Activated CD4-positive, alpha-beta T cell treated with anti-CD3 and anti-CD28 coated beads, Interleukin-2, amount 10 ng/mL, durations not matched to agents 24 days and 14 days (primary cell): ENCODE results near the gene AMMECR1L. TPM values are rescaled to one million over a fixed set of nuclear protein-coding genes. Genes with fewer than 3 reads are reported as not detected.
A peak's percentile ranks its signal among the peaks of the same experiment; 100 is the strongest.

Source experiments
- DNase-seq: peaks from one replicate; pipeline ENCODE4 v3.0.0; 2022
- H3K27ac Mint-ChIP-seq: one replicate; pipeline ENCODE4 v1.8.0; 2022; ENCODE audit warnings: mild to moderate bottlenecking, mixed read lengths
- H3K27me3 Mint-ChIP-seq: one replicate; pipeline ENCODE4 v1.8.0; 2022; ENCODE audit warnings: mixed read lengths
- H3K36me3 Mint-ChIP-seq: one replicate; pipeline ENCODE4 v1.8.0; 2022; ENCODE audit warnings: low read depth, mild to moderate bottlenecking, mixed read lengths
- H3K4me1 Mint-ChIP-seq: one replicate; pipeline ENCODE4 v1.8.0; 2021; ENCODE audit warnings: mixed read lengths
- H3K4me3 Mint-ChIP-seq: one replicate; pipeline ENCODE4 v1.8.0; 2022; ENCODE audit warnings: mild to moderate bottlenecking, moderate library complexity, mixed read lengths
- H3K9me3 Mint-ChIP-seq: one replicate; pipeline ENCODE4 v1.8.0; 2021; ENCODE audit warnings: mixed read lengths
- intact Hi-C: fragments of 100-400 bp; cut with micrococcal nuclease; formaldehyde crosslinking; loops from one replicate; pipeline ENCODE4 v1.15.1; 2023
- total RNA-seq: library from RNA; stranded (reverse); gene quantifications from 2 replicates; pipeline ENCODE4 v1.2.3, GENCODE V29; 2022

Gene AMMECR1L
- total RNA-seq, 1 donor from 2014 or later, result 20.2 TPM

DNA sequence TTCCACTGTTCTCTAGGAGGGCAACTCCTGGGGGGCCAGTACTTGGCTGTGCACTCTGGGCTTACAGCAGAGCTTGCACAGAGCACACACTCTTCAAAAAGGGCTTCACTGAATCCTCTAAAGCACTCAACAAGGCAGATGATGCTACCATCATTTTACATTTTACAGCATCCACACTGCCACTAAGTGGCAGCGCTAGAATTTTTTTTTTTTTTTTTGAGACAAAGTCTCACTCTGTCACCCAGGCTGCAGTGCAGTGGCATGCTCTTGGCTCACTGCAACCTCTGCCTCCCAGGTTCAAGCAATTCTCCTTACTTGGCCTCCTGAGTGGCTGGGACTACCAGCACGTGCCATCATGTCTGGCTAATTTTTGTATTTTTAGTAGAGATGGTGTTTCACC lies 8.6 kb downstream of the AMMECR1L start:
- Mint-ChIP-seq H3K36me3 (peaks cover 39% of the 10 kb centered on the region), H3K27ac (no peak overlapping the region), H3K4me3 (no peak overlapping the region), H3K4me1 (peaks cover 38% of the 10 kb centered on the region), H3K9me3 (no peaks in the 10 kb centered on the region), H3K27me3 (no peaks in the 10 kb centered on the region)
- no peak for DNase-seq
- intact Hi-C loops, result no loop called here

DNA sequence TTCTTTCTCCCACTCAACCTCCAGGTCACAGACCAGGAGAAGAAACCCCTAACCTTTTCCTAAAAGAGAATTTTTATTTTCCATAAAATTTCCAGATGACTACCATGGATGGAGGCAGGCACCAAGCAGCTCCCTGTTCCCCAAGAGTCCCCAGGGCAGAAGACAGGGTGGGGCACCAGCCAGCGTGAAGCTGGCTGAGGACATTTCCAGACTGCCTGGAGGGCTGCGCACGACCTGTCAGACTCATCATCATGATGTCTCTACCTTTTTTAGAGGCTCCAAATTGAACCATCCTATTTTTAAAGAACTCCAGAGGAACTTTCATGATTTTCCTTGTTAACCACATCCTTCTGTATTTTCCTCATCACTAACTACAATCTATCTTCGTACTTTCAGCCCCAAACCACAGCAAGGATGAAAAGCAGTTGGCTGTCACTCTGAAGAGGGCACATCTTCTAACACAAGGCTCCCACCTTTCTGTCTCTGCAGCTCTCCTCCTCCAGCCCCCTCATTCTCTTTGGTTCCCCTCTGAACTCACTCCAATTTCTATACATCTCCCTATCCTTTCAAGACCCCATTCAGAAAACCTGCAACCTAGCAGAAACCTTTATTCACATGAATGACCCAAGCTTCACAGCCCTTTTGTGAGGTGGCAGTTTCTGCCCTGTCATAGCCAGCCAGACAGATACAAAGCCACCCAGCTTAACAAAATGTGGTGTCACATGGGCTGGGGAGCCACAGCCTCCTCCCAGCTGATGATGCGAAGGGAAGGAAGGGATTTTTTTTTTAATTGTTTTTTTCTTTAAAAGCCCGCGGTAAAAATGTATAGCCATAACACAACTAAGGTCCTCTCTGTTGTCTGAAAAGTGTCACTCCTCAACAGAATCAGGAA lies 11.1 kb downstream of the AMMECR1L start:
- Mint-ChIP-seq H3K36me3 (peaks cover 43% of the 10 kb centered on the region), H3K4me3 (peak overlapping the region; percentile 37), H3K27me3 (no peaks in the 10 kb centered on the region), H3K27ac (peak overlapping the region; percentile 79), H3K9me3 (no peaks in the 10 kb centered on the region), H3K4me1 (peaks cover 30% of the 10 kb centered on the region)
- peak; percentile 72 for DNase-seq
- intact Hi-C loops, result loop anchor here (2.0 kb wide), 1 partner anchor 14 kb away; no protein-coding TSS in a partner anchor

DNA sequence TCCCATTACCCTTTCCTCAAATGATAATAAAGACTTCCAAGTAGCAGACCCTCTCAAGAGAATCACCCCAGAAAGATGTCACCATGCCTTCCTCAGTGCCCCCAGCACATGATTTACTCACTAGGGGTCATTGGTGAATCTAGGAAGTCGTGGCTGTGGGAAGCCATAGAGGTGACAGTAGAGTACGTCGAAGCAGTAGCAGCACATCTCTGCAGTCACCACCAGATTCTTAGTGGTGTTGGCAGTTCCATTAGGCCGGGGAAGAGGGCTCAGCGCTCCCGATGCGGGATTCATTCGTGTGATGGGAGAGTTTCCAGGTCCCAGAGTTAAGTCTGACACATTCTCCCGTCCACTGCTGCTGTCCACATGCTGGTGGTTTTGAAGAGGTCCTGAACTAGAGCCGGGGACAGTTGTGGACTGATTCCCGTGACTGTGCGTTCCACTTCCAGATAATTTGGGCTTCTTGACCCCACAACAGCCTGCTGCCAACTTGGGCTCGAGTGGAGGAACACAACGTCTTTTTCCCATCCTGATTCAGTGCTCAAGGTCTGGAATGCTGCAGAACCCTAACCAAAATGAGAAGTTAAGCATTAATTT lies 12.0 kb downstream of the AMMECR1L start:
- H3K4me1 Mint-ChIP-seq, result peaks cover 23% of the 10 kb centered on the region
- H3K27me3 Mint-ChIP-seq, result no peaks in the 10 kb centered on the region
- no peaks in the 10 kb centered on the region for H3K9me3 Mint-ChIP-seq
- no peak for DNase-seq
- no peak overlapping the region for H3K27ac Mint-ChIP-seq
- H3K4me3 Mint-ChIP-seq, result no peak overlapping the region
- peaks cover 46% of the 10 kb centered on the region for H3K36me3 Mint-ChIP-seq
- intact Hi-C loops, result loop anchor here (2.0 kb wide), 1 partner anchor 13 kb away; no protein-coding TSS in a partner anchor

DNA sequence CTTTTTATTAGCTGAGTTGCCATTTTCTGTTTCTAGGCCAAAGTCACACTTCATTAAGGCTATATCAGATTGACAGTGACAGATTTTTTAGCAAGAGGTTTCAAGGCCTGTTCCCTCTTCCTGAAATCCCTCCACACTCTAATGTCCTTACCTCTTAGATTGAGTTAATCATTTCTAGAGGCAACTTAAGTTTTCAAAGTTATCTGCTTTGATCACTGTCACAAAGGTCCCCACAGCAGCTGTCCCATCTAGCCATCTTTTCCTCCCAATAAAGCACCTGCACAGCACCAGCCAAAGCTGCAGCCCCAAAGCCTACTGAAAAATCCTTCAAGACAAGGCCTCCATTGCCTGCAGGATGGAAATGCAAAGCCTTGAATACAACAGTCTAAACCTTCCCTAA lies 13.4 kb downstream of the AMMECR1L start:
- peaks cover 17% of the 10 kb centered on the region for H3K4me1 Mint-ChIP-seq
- no peak overlapping the region for H3K27ac Mint-ChIP-seq
- no peaks in the 10 kb centered on the region for H3K9me3 Mint-ChIP-seq
- H3K4me3 Mint-ChIP-seq, result no peak overlapping the region
- peaks cover 48% of the 10 kb centered on the region for H3K36me3 Mint-ChIP-seq
- no peak for DNase-seq
- no peaks in the 10 kb centered on the region for H3K27me3 Mint-ChIP-seq
- intact Hi-C loops, result no loop called here

DNA sequence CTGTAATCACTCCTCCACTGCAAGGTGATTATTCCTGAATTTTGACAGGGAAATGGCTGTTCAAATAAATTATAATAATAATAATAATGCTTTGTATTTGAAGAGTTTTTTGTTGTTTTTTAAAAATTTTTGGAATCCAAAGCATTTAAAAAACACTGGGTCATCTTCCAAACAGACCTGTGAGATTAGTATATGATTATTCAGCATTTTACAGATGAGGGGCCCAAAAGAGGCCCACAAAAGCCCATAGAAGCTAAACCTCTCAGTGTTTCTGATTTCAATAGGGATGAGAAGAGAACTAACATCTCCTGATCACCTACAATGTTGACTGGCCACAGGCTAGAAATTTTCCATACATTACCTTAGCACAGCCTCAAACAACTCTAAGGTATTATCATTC lies 19.8 kb downstream of the AMMECR1L start:
- Mint-ChIP-seq H3K9me3 (no peaks in the 10 kb centered on the region), H3K4me3 (no peak overlapping the region), H3K36me3 (peaks cover 71% of the 10 kb centered on the region), H3K4me1 (peaks cover 2% of the 10 kb centered on the region), H3K27ac (no peak overlapping the region), H3K27me3 (no peaks in the 10 kb centered on the region)
- intact Hi-C loops, result no loop called here
- no peak for DNase-seq

DNA sequence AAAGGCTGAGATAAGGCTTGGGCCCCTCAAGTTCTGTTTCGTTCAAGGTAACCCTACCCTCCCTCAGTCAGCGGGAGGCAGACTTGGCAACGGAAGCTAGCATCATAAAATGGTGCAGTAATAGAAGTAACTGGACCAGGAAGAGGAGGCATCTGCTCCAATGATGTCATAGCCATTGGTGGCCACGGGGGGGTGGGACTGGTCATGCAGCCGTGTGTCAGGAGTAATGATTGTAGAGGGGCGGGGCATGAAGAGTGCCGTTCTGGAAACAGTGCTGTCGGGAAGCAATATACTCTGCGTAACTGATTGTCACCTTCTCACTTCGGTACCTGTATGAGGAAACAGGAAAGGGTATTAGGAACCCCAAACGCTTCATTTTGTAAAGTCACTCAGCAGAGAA lies 20.9 kb downstream of the AMMECR1L start:
- no peaks in the 10 kb centered on the region for H3K27me3 Mint-ChIP-seq
- H3K36me3 Mint-ChIP-seq, result peaks cover 62% of the 10 kb centered on the region
- intact Hi-C loops, result no loop called here
- H3K27ac Mint-ChIP-seq, result no peak overlapping the region
- H3K9me3 Mint-ChIP-seq, result no peaks in the 10 kb centered on the region
- no peak for DNase-seq
- H3K4me3 Mint-ChIP-seq, result no peak overlapping the region
- peaks cover 2% of the 10 kb centered on the region for H3K4me1 Mint-ChIP-seq

DNA sequence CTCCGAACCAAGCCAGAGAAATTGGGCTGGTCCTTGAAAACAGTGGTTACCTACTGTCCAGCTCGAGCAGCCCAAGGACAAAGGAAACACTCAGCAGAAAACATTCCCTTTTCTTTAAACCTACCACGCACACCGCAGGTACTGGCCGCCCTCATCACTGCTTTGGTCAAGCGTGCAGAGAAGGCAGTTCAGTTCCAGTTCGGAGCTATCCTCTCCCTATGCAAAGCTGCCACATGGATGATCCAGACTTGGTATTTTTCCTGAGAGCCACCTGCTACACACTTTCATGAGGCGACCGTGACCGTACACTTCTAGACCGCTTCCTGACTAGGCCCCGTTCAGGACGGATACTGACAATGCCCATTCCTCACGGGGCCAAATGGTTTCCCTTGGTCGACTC lies 23.5 kb downstream of the AMMECR1L start:
- Mint-ChIP-seq H3K36me3 (peaks cover 46% of the 10 kb centered on the region), H3K27me3 (no peaks in the 10 kb centered on the region), H3K27ac (no peak overlapping the region), H3K4me3 (no peak overlapping the region), H3K4me1 (peaks cover 10% of the 10 kb centered on the region), H3K9me3 (no peaks in the 10 kb centered on the region)
- no peak for DNase-seq
- intact Hi-C loops, result no loop called here

DNA sequence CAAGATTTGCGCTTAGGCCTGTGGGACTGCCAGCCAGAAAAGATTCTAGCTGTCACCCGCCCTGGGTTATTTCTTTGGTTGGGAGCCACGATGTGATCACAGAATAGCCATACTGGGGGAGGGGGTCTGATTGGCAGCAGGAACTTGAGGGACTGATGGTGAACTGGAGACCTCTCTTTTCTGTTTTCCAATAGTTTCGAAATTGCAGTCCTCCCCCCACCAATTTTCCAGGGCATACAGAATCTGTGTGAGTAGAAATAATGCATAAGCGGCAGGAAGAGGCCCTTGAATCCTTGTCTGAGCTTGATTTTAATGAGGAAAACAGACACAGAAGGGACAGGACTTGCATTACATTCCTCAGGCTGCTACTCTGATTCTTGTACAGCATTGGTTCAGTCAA lies 25.6 kb downstream of the AMMECR1L start:
- H3K27ac Mint-ChIP-seq, result no peak overlapping the region
- no peaks in the 10 kb centered on the region for H3K27me3 Mint-ChIP-seq
- H3K4me3 Mint-ChIP-seq, result no peak overlapping the region
- DNase-seq, result no peak
- H3K9me3 Mint-ChIP-seq, result no peaks in the 10 kb centered on the region
- H3K4me1 Mint-ChIP-seq, result peaks cover 18% of the 10 kb centered on the region
- intact Hi-C loops, result loop anchor here (2.0 kb wide), 1 partner anchor 15 kb away; no protein-coding TSS in a partner anchor
- H3K36me3 Mint-ChIP-seq, result peaks cover 35% of the 10 kb centered on the region

DNA sequence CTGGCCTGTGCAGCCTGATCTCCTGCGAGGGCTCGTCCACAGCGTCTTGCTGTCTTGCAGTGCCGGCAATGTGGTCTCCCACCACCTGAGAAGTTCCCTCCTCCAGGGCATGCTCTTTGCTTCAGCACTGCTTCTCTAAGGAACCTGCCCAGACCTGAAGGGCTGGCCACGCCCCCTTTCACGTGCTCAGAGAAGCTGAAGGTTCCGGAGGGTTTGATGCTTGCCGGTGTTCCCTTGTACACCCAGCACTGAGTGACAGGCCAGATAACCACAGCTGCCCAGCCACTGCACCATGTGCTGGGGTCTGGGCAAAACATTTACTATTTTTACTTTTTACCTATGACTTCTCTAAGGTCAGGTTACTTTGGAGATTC lies 26.1 kb downstream of the AMMECR1L start:
- DNase-seq, result peak; percentile 85
- Mint-ChIP-seq H3K9me3 (no peaks in the 10 kb centered on the region), H3K4me3 (peak overlapping the region; percentile 56), H3K36me3 (peaks cover 30% of the 10 kb centered on the region), H3K27me3 (no peaks in the 10 kb centered on the region), H3K27ac (peak overlapping the region; percentile 48), H3K4me1 (peaks cover 18% of the 10 kb centered on the region)
- intact Hi-C loops, result loop anchor here (2.0 to 5.0 kb wide), 2 partner anchors 15 to 157 kb away; partner anchors contain the start of gene SFT2D3

DNA sequence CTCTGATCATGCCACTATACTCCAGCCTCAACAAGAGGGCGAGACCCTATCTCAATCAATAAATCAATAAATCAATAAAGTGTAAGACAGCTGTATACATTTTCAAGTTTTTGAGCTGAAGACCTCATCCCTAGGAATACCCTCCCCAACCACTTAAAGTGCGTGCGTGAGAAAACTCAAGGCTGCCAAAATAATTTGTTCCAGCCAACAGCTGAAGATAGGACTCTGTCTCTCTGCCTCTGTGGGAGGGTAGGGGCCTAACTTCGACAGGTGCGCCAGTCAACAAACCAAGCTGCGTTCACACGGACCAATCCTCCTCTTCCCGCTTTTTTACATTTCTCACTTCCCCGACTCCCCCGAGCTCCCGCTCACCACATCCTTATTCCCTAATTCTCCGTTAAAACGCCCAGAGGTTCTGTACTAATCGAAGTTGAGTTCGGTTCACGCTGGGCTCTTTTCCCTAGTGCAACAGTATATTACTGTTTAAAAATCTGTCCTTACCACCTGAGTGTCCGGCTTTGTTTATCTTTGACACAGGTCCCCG lies 28.4 kb downstream of the AMMECR1L start:
- DNase-seq, result peak; percentile 74
- H3K27ac Mint-ChIP-seq, result peak overlapping the region; percentile 90
- peaks cover 27% of the 10 kb centered on the region for H3K36me3 Mint-ChIP-seq
- no peaks in the 10 kb centered on the region for H3K27me3 Mint-ChIP-seq
- intact Hi-C loops, result loop anchor here (1.0 to 5.0 kb wide), 3 partner anchors 27 to 234 kb away; partner anchors contain the start of genes SFT2D3 and UGGT1
- no peaks in the 10 kb centered on the region for H3K9me3 Mint-ChIP-seq
- H3K4me1 Mint-ChIP-seq, result peaks cover 27% of the 10 kb centered on the region
- H3K4me3 Mint-ChIP-seq, result peak overlapping the region; percentile 93

DNA sequence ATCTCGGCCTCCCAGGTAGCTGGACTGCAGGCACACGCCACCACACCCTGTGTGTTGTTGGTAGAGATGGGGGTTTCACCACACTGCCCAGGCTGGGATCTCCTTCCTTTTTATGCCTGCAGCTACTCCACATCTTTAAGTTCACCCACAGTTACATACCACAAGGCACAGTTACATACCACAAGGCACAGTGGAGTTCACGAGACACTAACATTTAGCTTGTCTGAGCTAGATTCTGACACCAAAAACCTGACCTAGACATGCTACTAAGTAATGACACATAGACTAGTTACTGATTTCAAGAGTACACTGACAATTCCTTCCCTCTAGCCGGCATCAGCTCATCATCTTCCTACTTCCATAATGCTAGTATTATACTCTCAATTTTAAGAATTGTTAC lies 32.1 kb downstream of the AMMECR1L start:
- intact Hi-C loops, result no loop called here
- Mint-ChIP-seq H3K36me3 (peaks cover 55% of the 10 kb centered on the region), H3K27ac (peak overlapping the region; percentile 5), H3K27me3 (no peaks in the 10 kb centered on the region), H3K9me3 (no peaks in the 10 kb centered on the region), H3K4me1 (peaks cover 27% of the 10 kb centered on the region), H3K4me3 (no peak overlapping the region)
- no peak for DNase-seq

DNA sequence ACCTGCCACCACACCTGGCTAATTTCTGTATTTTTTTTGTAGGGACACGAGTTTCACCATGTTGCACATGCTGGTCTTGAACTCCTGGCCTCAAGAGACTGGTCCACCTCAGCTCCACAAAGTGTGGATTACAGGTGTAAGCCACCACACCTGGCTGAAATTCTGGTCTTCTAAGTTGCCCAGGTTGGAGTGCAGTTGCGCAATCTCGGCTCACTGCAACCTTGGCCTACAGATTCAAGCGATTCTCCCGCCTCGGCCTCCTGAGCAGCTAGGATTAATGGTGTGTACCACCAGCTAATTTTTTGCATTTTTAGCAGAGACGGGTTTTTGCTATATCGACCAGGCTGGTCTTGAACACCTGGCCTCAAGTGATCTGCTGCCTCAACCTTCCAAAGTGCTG lies 33.4 kb downstream of the AMMECR1L start:
- no peak for DNase-seq
- Mint-ChIP-seq H3K36me3 (peaks cover 58% of the 10 kb centered on the region), H3K27ac (no peak overlapping the region), H3K4me3 (no peak overlapping the region), H3K27me3 (no peaks in the 10 kb centered on the region), H3K9me3 (no peaks in the 10 kb centered on the region), H3K4me1 (peaks cover 23% of the 10 kb centered on the region)
- intact Hi-C loops, result no loop called here

DNA sequence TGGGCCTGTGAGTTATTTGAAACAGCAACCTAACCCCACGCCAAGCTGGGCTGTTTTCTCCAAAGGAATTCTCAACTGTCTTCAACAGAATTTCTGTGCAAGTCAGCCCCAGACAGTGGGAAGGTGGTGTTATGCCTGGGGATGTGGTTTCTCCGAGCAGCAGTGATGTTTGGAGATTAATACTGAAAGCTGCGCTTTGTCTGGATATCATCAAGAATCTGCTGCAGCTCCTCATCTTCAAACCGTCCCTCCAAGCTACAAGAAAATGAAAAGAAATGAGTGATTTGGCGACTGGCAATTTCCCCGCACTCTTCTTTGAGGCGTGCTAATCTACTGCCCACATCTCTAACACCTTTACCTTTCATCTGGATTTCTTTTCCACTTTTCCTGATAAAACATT lies 37.8 kb downstream of the AMMECR1L start:
- intact Hi-C loops, result no loop called here
- Mint-ChIP-seq H3K27me3 (no peaks in the 10 kb centered on the region), H3K4me3 (no peak overlapping the region), H3K9me3 (no peaks in the 10 kb centered on the region), H3K27ac (no peak overlapping the region), H3K36me3 (peaks cover 65% of the 10 kb centered on the region), H3K4me1 (peaks cover 7% of the 10 kb centered on the region)
- DNase-seq, result no peak

DNA sequence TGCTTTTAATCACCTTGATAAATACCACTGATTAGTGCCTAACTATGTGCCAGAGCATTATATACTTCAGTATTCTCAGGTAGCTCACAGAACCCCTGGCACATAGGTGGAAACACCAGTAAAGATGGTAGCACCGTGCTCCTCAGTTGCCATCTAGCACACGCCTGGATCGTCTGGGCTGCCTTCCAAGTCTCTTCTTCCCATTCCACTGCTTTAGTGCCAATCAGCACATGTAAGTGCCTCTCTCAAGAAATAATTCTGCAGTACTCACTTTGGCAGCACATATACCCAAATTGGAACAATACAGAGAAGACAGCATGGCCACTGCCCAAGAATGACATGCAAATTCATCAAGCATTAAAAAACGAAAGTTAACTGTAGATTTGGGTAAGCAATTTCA lies 40.8 kb downstream of the AMMECR1L start:
- Mint-ChIP-seq H3K9me3 (no peaks in the 10 kb centered on the region), H3K36me3 (peaks cover 41% of the 10 kb centered on the region), H3K4me3 (no peak overlapping the region), H3K4me1 (peaks cover 6% of the 10 kb centered on the region), H3K27ac (no peak overlapping the region), H3K27me3 (no peaks in the 10 kb centered on the region)
- intact Hi-C loops, result no loop called here
- no peak for DNase-seq
